NB4 (cell line): ENCODE measurements around the gene EXD3.

Experiments used
- CTCF ChIP-seq: IDR thresholded peaks from one replicate; pipeline ENCODE4 v1.5.1; 2012; ENCODE audit warnings: low read depth, low read length
- MYC ChIP-seq: IDR thresholded peaks from 2 replicates; pipeline ENCODE4 v1.6.1; 2011; ENCODE audit warnings: low read depth, low read length
- POLR2A ChIP-seq: IDR thresholded peaks from 2 replicates; pipeline ENCODE4 v1.6.1; 2011; ENCODE audit warnings: mild to moderate bottlenecking; ENCODE audit not compliant: insufficient read length; ENCODE audit errors: extremely low read depth

GRCh38 chr9:137437691-137438590 is 15.0 kb upstream of the EXD3 start:
- TF ChIP-seq CTCF, result no peak
- TF ChIP-seq POLR2A, result no peak
- TF ChIP-seq MYC, result no peak
